ENCODE results near the gene RAB4A.

RAB4A gene

DNA sequence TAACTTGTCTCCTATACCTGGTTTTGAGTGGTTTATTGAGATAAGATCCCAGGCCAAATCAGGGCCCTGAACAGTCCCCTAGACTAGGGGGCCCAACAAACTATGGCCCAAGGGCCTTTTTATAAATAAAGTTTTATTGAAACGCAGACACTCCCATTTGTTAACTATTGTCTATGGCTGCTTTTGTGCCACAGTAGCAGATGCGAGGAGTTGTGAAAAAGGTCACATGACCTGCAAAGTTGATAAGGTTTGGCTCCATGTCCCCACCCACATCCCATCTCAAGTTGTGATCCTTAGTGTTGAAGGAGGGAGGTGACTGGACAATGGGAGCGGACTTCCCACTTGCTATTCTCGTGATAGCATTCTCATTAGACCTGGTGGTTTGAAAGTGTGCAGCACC is 29.5 kb upstream of the RAB4A start (continued):
- TF ChIP-seq, protein P1, sequence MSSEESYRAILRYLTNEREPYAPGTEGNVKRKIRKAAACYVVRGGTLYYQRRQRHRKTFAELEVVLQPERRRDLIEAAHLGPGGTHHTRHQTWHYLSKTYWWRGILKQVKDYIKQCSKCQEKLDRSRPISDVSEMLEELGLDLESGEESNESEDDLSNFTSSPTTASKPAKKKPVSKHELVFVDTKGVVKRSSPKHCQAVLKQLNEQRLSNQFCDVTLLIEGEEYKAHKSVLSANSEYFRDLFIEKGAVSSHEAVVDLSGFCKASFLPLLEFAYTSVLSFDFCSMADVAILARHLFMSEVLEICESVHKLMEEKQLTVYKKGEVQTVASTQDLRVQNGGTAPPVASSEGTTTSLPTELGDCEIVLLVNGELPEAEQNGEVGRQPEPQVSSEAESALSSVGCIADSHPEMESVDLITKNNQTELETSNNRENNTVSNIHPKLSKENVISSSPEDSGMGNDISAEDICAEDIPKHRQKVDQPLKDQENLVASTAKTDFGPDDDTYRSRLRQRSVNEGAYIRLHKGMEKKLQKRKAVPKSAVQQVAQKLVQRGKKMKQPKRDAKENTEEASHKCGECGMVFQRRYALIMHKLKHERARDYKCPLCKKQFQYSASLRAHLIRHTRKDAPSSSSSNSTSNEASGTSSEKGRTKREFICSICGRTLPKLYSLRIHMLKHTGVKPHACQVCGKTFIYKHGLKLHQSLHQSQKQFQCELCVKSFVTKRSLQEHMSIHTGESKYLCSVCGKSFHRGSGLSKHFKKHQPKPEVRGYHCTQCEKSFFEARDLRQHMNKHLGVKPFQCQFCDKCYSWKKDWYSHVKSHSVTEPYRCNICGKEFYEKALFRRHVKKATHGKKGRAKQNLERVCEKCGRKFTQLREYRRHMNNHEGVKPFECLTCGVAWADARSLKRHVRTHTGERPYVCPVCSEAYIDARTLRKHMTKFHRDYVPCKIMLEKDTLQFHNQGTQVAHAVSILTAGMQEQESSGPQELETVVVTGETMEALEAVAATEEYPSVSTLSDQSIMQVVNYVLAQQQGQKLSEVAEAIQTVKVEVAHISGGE (tag by site-specific recombination; conservative IDR thresholded peaks at IDR 0.05; ENCODE audit: low read depth): no peak
- TF ChIP-seq, protein P2, sequence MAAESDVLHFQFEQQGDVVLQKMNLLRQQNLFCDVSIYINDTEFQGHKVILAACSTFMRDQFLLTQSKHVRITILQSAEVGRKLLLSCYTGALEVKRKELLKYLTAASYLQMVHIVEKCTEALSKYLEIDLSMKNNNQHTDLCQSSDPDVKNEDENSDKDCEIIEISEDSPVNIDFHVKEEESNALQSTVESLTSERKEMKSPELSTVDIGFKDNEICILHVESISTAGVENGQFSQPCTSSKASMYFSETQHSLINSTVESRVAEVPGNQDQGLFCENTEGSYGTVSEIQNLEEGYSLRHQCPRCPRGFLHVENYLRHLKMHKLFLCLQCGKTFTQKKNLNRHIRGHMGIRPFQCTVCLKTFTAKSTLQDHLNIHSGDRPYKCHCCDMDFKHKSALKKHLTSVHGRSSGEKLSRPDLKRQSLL (tag by site-specific recombination; IDR thresholded peaks at IDR 0.05): no peak
- TF ChIP-seq, protein P3, sequence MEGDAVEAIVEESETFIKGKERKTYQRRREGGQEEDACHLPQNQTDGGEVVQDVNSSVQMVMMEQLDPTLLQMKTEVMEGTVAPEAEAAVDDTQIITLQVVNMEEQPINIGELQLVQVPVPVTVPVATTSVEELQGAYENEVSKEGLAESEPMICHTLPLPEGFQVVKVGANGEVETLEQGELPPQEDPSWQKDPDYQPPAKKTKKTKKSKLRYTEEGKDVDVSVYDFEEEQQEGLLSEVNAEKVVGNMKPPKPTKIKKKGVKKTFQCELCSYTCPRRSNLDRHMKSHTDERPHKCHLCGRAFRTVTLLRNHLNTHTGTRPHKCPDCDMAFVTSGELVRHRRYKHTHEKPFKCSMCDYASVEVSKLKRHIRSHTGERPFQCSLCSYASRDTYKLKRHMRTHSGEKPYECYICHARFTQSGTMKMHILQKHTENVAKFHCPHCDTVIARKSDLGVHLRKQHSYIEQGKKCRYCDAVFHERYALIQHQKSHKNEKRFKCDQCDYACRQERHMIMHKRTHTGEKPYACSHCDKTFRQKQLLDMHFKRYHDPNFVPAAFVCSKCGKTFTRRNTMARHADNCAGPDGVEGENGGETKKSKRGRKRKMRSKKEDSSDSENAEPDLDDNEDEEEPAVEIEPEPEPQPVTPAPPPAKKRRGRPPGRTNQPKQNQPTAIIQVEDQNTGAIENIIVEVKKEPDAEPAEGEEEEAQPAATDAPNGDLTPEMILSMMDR (tag by site-specific recombination; IDR thresholded peaks at IDR 0.05): no peak
- TF ChIP-seq, protein P4, sequence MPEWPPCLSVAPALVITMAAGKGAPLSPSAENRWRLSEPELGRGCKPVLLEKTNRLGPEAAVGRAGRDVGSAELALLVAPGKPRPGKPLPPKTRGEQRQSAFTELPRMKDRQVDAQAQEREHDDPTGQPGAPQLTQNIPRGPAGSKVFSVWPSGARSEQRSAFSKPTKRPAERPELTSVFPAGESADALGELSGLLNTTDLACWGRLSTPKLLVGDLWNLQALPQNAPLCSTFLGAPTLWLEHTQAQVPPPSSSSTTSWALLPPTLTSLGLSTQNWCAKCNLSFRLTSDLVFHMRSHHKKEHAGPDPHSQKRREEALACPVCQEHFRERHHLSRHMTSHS (tag by site-specific recombination; IDR thresholded peaks at IDR 0.05): no peak
- no peak for TF ChIP-seq ZNF626 (tag by site-specific recombination; IDR thresholded peaks at IDR 0.05)
- TF ChIP-seq ZSCAN16 (tag by site-specific recombination; IDR thresholded peaks at IDR 0.05): no peak
- TF ChIP-seq, protein P5, sequence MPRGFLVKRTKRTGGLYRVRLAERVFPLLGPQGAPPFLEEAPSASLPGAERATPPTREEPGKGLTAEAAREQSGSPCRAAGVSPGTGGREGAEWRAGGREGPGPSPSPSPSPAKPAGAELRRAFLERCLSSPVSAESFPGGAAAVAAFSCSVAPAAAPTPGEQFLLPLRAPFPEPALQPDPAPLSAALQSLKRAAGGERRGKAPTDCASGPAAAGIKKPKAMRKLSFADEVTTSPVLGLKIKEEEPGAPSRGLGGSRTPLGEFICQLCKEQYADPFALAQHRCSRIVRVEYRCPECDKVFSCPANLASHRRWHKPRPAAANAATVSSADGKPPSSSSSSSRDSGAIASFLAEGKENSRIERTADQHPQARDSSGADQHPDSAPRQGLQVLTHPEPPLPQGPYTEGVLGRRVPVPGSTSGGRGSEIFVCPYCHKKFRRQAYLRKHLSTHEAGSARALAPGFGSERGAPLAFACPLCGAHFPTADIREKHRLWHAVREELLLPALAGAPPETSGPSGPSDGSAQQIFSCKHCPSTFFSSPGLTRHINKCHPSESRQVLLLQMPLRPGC (tag by site-specific recombination; IDR thresholded peaks at IDR 0.05): no peak
- no peak for TF ChIP-seq ZNF211 (tag by site-specific recombination; IDR thresholded peaks at IDR 0.05; ENCODE audit: low read depth)
- no peak for TF ChIP-seq ZXDB (tag by site-specific recombination; IDR thresholded peaks at IDR 0.05)
- TF ChIP-seq, protein P6, sequence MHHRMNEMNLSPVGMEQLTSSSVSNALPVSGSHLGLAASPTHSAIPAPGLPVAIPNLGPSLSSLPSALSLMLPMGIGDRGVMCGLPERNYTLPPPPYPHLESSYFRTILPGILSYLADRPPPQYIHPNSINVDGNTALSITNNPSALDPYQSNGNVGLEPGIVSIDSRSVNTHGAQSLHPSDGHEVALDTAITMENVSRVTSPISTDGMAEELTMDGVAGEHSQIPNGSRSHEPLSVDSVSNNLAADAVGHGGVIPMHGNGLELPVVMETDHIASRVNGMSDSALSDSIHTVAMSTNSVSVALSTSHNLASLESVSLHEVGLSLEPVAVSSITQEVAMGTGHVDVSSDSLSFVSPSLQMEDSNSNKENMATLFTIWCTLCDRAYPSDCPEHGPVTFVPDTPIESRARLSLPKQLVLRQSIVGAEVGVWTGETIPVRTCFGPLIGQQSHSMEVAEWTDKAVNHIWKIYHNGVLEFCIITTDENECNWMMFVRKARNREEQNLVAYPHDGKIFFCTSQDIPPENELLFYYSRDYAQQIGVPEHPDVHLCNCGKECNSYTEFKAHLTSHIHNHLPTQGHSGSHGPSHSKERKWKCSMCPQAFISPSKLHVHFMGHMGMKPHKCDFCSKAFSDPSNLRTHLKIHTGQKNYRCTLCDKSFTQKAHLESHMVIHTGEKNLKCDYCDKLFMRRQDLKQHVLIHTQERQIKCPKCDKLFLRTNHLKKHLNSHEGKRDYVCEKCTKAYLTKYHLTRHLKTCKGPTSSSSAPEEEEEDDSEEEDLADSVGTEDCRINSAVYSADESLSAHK (tag by site-specific recombination; IDR thresholded peaks at IDR 0.05): no peak
- TF ChIP-seq, protein P7, sequence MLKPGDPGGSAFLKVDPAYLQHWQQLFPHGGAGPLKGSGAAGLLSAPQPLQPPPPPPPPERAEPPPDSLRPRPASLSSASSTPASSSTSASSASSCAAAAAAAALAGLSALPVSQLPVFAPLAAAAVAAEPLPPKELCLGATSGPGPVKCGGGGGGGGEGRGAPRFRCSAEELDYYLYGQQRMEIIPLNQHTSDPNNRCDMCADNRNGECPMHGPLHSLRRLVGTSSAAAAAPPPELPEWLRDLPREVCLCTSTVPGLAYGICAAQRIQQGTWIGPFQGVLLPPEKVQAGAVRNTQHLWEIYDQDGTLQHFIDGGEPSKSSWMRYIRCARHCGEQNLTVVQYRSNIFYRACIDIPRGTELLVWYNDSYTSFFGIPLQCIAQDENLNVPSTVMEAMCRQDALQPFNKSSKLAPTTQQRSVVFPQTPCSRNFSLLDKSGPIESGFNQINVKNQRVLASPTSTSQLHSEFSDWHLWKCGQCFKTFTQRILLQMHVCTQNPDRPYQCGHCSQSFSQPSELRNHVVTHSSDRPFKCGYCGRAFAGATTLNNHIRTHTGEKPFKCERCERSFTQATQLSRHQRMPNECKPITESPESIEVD (tag by site-specific recombination; IDR thresholded peaks at IDR 0.05): no peak
- TF ChIP-seq ZNF621 (tag by site-specific recombination; IDR thresholded peaks at IDR 0.05): no peak
- TF ChIP-seq ZNF24 (tag by site-specific recombination; IDR thresholded peaks at IDR 0.05): no peak
- no peak for TF ChIP-seq ZNF600 (tag by site-specific recombination; IDR thresholded peaks at IDR 0.05)
- TF ChIP-seq, protein P8, sequence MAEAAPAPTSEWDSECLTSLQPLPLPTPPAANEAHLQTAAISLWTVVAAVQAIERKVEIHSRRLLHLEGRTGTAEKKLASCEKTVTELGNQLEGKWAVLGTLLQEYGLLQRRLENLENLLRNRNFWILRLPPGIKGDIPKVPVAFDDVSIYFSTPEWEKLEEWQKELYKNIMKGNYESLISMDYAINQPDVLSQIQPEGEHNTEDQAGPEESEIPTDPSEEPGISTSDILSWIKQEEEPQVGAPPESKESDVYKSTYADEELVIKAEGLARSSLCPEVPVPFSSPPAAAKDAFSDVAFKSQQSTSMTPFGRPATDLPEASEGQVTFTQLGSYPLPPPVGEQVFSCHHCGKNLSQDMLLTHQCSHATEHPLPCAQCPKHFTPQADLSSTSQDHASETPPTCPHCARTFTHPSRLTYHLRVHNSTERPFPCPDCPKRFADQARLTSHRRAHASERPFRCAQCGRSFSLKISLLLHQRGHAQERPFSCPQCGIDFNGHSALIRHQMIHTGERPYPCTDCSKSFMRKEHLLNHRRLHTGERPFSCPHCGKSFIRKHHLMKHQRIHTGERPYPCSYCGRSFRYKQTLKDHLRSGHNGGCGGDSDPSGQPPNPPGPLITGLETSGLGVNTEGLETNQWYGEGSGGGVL (tag by site-specific recombination; IDR thresholded peaks at IDR 0.05): no peak

Measured in HEK293 (cell line).